HG03066 (cell line): ENCODE results near the gene KRT79.

ENCODE experiments used
- ATAC-seq: cut with Tn5 transposase; IDR thresholded peaks from one replicate; pipeline ENCODE4 v1.9.1; 2021; ENCODE audit warnings: low read depth; ENCODE audit not compliant: unreplicated experiment

The KRT79 gene

GRCh38 chr12:52774629-52775250, 59.4 kb downstream of the KRT79 start:
- no peak for ATAC-seq

- ATAC-seq = no peak
Measured at GRCh38 chr12:52772772-52773171, 61.3 kb downstream of the KRT79 start.

GRCh38 chr12:52772188-52772587, 61.9 kb downstream of the KRT79 start:
- ATAC-seq = no peak

GRCh38 chr12:52771505-52771904, 62.6 kb downstream of the KRT79 start:
- ATAC-seq = no peak
